WTC11 (cell line): ENCODE measurements around the gene CTCF. TPM values are rescaled to one million over a fixed set of nuclear protein-coding genes. Genes with fewer than 3 reads are reported as not detected.
A peak's percentile ranks its signal among the peaks of the same experiment; 100 is the strongest.

ENCODE experiments used
- ATAC-seq: fragments of 200-7000 bp; cut with Tn5 transposase; 2 replicates; pipeline ENCODE4 v1.10.0; 2021; ENCODE audit warnings: mild to moderate bottlenecking, moderate library complexity
- CTCF ChIA-PET: fragments of 300-600 bp; sonication (Branson Sonifier 250); formaldehyde crosslinking; loops from one replicate; lab custom pipeline; 2021; ENCODE audit warnings: antibody characterized with exemption; lab: Charles Lee
- POLR2A ChIA-PET: fragments of 350-600 bp; sonication (Branson Sonifier 250); formaldehyde crosslinking; loops from one replicate; lab custom pipeline; 2021; ENCODE audit warnings: antibody characterized with exemption; lab: Charles Lee
- DNase-seq: peaks from one replicate; pipeline ENCODE4 v3.0.0; 2021; ENCODE audit warnings: low spot score
- H3K27ac Mint-ChIP-seq: 2 replicates; pipeline ENCODE4 v1.8.0; 2021; ENCODE audit warnings: mixed read lengths
- H3K27me3 Mint-ChIP-seq: 2 replicates; pipeline ENCODE4 v1.8.0; 2021; ENCODE audit warnings: low read depth, mild to moderate bottlenecking, moderate library complexity, mixed read lengths
- H3K36me3 Mint-ChIP-seq: 2 replicates; pipeline ENCODE4 v1.8.0; 2021; ENCODE audit warnings: mixed read lengths
- H3K4me1 Mint-ChIP-seq: 2 replicates; pipeline ENCODE4 v1.8.0; 2022; ENCODE audit warnings: mixed read lengths
- H3K4me3 Mint-ChIP-seq: 2 replicates; pipeline ENCODE4 v1.8.0; 2021; ENCODE audit warnings: mild to moderate bottlenecking, moderate library complexity, mixed read lengths
- H3K9me3 Mint-ChIP-seq: 2 replicates; pipeline ENCODE4 v1.8.0; 2021; ENCODE audit warnings: mixed read lengths
- ARID4B ChIP-seq: sonication (generic); formaldehyde crosslinking; IDR thresholded peaks from 2 replicates; pipeline ENCODE4 v1.8.0; 2023; ENCODE audit warnings: missing genetic modification reagents, mild to moderate bottlenecking, borderline replicate concordance
- ERG ChIP-seq: fragments of 250-450 bp; sonication (Bioruptor Pico); IDR thresholded peaks from 2 replicates; pipeline ENCODE4 v1.8.0; 2021; ENCODE audit warnings: mild to moderate bottlenecking
- ETV6 ChIP-seq: sonication (generic); formaldehyde crosslinking; IDR thresholded peaks from 2 replicates; pipeline ENCODE4 v1.8.1; 2022; ENCODE audit warnings: mild to moderate bottlenecking, missing genetic modification reagents
- FOXJ3 ChIP-seq: sonication (generic); formaldehyde crosslinking; IDR thresholded peaks from 2 replicates; pipeline ENCODE4 v1.9.0; 2021; ENCODE audit warnings: missing genetic modification reagents, mild to moderate bottlenecking, borderline replicate concordance
- FOXP1 ChIP-seq: sonication (generic); formaldehyde crosslinking; IDR thresholded peaks from 2 replicates; pipeline ENCODE4 v1.8.0; 2022; ENCODE audit warnings: missing genetic modification reagents, mild to moderate bottlenecking, moderate library complexity, borderline replicate concordance
- HMGA2 ChIP-seq: fragments of 250-450 bp; sonication (Bioruptor Pico); IDR thresholded peaks from 2 replicates; pipeline ENCODE4 v1.4.0; 2021; ENCODE audit warnings: mild to moderate bottlenecking, moderate library complexity
- HMGXB4 ChIP-seq: sonication (generic); formaldehyde crosslinking; IDR thresholded peaks from 2 replicates; pipeline ENCODE4 v1.8.1; 2023; ENCODE audit warnings: mild to moderate bottlenecking, moderate library complexity, missing genetic modification reagents
- JUN ChIP-seq: sonication (generic); formaldehyde crosslinking; IDR thresholded peaks from 2 replicates; pipeline ENCODE4 v1.8.0; 2023; ENCODE audit warnings: mild to moderate bottlenecking, missing genetic modification reagents
- MLX ChIP-seq: sonication (generic); formaldehyde crosslinking; IDR thresholded peaks from 2 replicates; pipeline ENCODE4 v1.8.1; 2023; ENCODE audit warnings: mild to moderate bottlenecking, missing genetic modification reagents, moderate library complexity
- NR2C2 ChIP-seq: sonication (generic); formaldehyde crosslinking; IDR thresholded peaks from 2 replicates; pipeline ENCODE4 v1.8.0; 2022; ENCODE audit warnings: mild to moderate bottlenecking, missing genetic modification reagents
- TEAD1 ChIP-seq: sonication (generic); formaldehyde crosslinking; IDR thresholded peaks from 2 replicates; pipeline ENCODE4 v1.8.0; 2022; ENCODE audit warnings: mild to moderate bottlenecking, missing genetic modification reagents
- USF2 ChIP-seq: sonication (generic); formaldehyde crosslinking; IDR thresholded peaks from 2 replicates; pipeline ENCODE4 v1.8.1; 2023; ENCODE audit warnings: mild to moderate bottlenecking, missing genetic modification reagents, moderate library complexity
- ZBTB21 ChIP-seq: sonication (generic); formaldehyde crosslinking; IDR thresholded peaks from 2 replicates; pipeline ENCODE4 v1.8.1; 2023; ENCODE audit warnings: mild to moderate bottlenecking, missing genetic modification reagents, borderline replicate concordance
- ZNF423 ChIP-seq: fragments of 250-450 bp; sonication (Bioruptor Pico); IDR thresholded peaks from 2 replicates; pipeline ENCODE4 v2.1.2; 2022; ENCODE audit warnings: mild to moderate bottlenecking, moderate library complexity
- total RNA-seq: library from RNA; stranded (reverse); gene quantifications from 3 replicates; pipeline ENCODE4 v1.2.3, GENCODE V29; 2021

Gene CTCF
- total RNA-seq, 1 experiment from 2014 or later, result 55.4 TPM

GRCh38 chr16:67663877-67664222, 101.5 kb downstream of the CTCF start:
- CTCF ChIA-PET, result interaction anchor here (0.6 to 10.3 kb wide), 30 partner anchors 9 to 421 kb away, joined by 3 to 137 read pairs (median 5); partner anchors contain the start of genes CARMIL2, CTCF, DDX28 and DUS2
- Mint-ChIP-seq H3K27ac (no peak overlapping the region), H3K36me3 (no peaks in the 10 kb centered on the region), H3K9me3 (no peaks in the 10 kb centered on the region), H3K27me3 (peaks cover 6% of the 10 kb centered on the region), H3K4me3 (no peak overlapping the region), H3K4me1 (peaks cover 25% of the 10 kb centered on the region)
- ATAC-seq (no peak), DNase-seq (no peak)
- POLR2A ChIA-PET, result interaction anchor here (0.7 kb wide), 1 partner anchor 123 kb away, joined by 3 read pairs; no protein-coding TSS in a partner anchor
- no peak for TF ChIP-seq ZBTB21 (CRISPR knock-in tag)
- no peak for TF ChIP-seq FOXP1 (CRISPR knock-in tag)
- TF ChIP-seq HMGXB4 (CRISPR knock-in tag), result 0 out of 2 replicates have a peak, but pooled peaks have one; percentile 13
- no peak for TF ChIP-seq MLX

- CTCF ChIA-PET, result interaction anchor here (0.6 to 10.3 kb wide), 24 partner anchors 8 to 420 kb away, joined by 3 to 137 read pairs (median 6); partner anchors contain the start of genes CARMIL2, DDX28, DUS2 and GFOD2
Observed at GRCh38 chr16:67664258-67664657, 101.9 kb downstream of the CTCF start.

More at GRCh38 chr16:67664258-67664657, 101.9 kb downstream of the CTCF start:
- Mint-ChIP-seq H3K27ac (no peak overlapping the region), H3K9me3 (no peaks in the 10 kb centered on the region), H3K4me1 (peaks cover 21% of the 10 kb centered on the region), H3K27me3 (peaks cover 6% of the 10 kb centered on the region), H3K4me3 (no peak overlapping the region), H3K36me3 (no peaks in the 10 kb centered on the region)
- POLR2A ChIA-PET, result no interaction called here
- DNase-seq (no peak), ATAC-seq (no peak)
- no peak for TF ChIP-seq FOXP1 (CRISPR knock-in tag)
- TF ChIP-seq NR2C2, result no peak
- TF ChIP-seq MLX, result no peak
- TF ChIP-seq FOXJ3 (CRISPR knock-in tag), result no peak
- TF ChIP-seq TEAD1 (CRISPR knock-in tag), result no peak
- no peak for TF ChIP-seq ERG (CRISPR knock-in tag)
- no peak for TF ChIP-seq USF2 (CRISPR knock-in tag)
- no peak for TF ChIP-seq ETV6
- TF ChIP-seq HMGA2 (CRISPR knock-in tag), result no peak
- no peak for TF ChIP-seq ZNF423 (CRISPR knock-in tag)
- no peak for TF ChIP-seq JUN (CRISPR knock-in tag)
- no peak for TF ChIP-seq ARID4B (CRISPR knock-in tag)
